Endothelial cell of umbilical vein (primary cell): ENCODE data around the gene YPEL5. TPM values are rescaled to one million over a fixed set of nuclear protein-coding genes. Genes with fewer than 3 reads are reported as not detected.

Source experiments
- BruUV-seq: library from RNA; stranded (reverse); fragments of 400-500 nt; replicated peaks from 2 replicates; lab custom pipeline; 2021; lab: Mats Ljungman, UMichigan
- CTCF ChIA-PET: fragments of 300-600, 350-600 bp; sonication (Branson Sonifier 250); formaldehyde crosslinking; loops from one replicate; lab custom pipeline; 2021; ENCODE audit warnings: antibody characterized with exemption, inconsistent platforms; lab: Charles Lee
- POLR2A ChIA-PET: fragments of 300-600, 350-600 bp; sonication (Branson Sonifier 250); formaldehyde crosslinking; loops from one replicate; lab custom pipeline; 2021; ENCODE audit warnings: antibody characterized with exemption, inconsistent platforms; lab: Charles Lee
- DNase-seq: peaks from one replicate; pipeline ENCODE4 v3.0.0-alpha.2; 2011; ENCODE audit warnings: low read depth, low spot score
- FAIRE-seq: peaks from 2 replicates; lab custom pipeline; 2011; peaks lifted over from hg19 to GRCh38; lab: Jason Lieb, UNC
- H2AFZ ChIP-seq: 2 replicates; pipeline ENCODE4 v1.6.0; 2012; ENCODE audit warnings: low read depth, low read length, control low read depth, inconsistent platforms
- H3K27ac ChIP-seq: 2 replicates; pipeline ENCODE4 v1.5.1; 2011; ENCODE audit warnings: low read depth, mild to moderate bottlenecking, control low read depth, low read length, moderate library complexity; ENCODE audit not compliant: insufficient read depth
- H3K27me3 ChIP-seq, 2 experiments: 2 replicates each; pipeline versions ENCODE4 v1.6.0 to v1.6.1; 2011; ENCODE audit warnings: low read length in 2 of 2, mixed read lengths in 1 of 2; ENCODE audit not compliant: control insufficient read depth in 2 of 2, insufficient read depth in 2 of 2
- H3K36me3 ChIP-seq, 2 experiments: 2 replicates in 1 of 2; 3 replicates in 1 of 2; pipeline ENCODE4 v1.5.1; 2011; ENCODE audit warnings: low read length in 2 of 2, mild to moderate bottlenecking in 1 of 2, moderate library complexity in 1 of 2; ENCODE audit not compliant: control insufficient read depth in 2 of 2, insufficient read depth in 2 of 2; ENCODE audit errors: extremely low read depth in 1 of 2
- H3K4me1 ChIP-seq: 3 replicates; pipeline ENCODE4 v1.5.1; 2011; ENCODE audit warnings: mild to moderate bottlenecking, low read length; ENCODE audit not compliant: control insufficient read depth, insufficient read depth; ENCODE audit errors: extremely low read depth
- H3K4me2 ChIP-seq: 2 replicates; pipeline ENCODE4 v1.6.1; 2011; ENCODE audit warnings: low read length, control low read depth, mixed read lengths; ENCODE audit not compliant: insufficient read depth
- H3K4me3 ChIP-seq, 3 experiments: fragments of 200-600 bp in 1 of 3; sonication (generic), shearing (Covaris generic) in 1 of 3; replicated peaks in 1 of 3; 2 replicates each; pipeline ENCODE4 v1.5.1; 2011 to 2016; ENCODE audit warnings: control low read depth in 3 of 3, low read length in 3 of 3, mild to moderate bottlenecking in 2 of 3, inconsistent platforms in 1 of 3, low read depth in 1 of 3, moderate library complexity in 1 of 3; ENCODE audit not compliant: insufficient read depth in 1 of 3
- H3K79me2 ChIP-seq: 2 replicates; pipeline ENCODE4 v1.6.0; 2012; ENCODE audit warnings: low read length, inconsistent platforms; ENCODE audit not compliant: control insufficient read depth, insufficient read depth
- H3K9ac ChIP-seq: replicated peaks from 2 replicates; pipeline ENCODE3; 2011; ENCODE audit warnings: low read length, control low read depth; ENCODE audit not compliant: insufficient read depth; ENCODE audit errors: extremely low read depth
- H3K9me1 ChIP-seq: replicated peaks from 3 replicates; pipeline ENCODE4 v1.6.0; 2011; ENCODE audit warnings: mild to moderate bottlenecking, low read length; ENCODE audit not compliant: control insufficient read depth, insufficient read depth; ENCODE audit errors: extremely low read depth
- H3K9me3 ChIP-seq: replicated peaks from 2 replicates; pipeline ENCODE4 v1.5.1; 2012; ENCODE audit warnings: low read length, inconsistent platforms; ENCODE audit not compliant: control insufficient read depth, insufficient read depth
- H4K20me1 ChIP-seq: replicated peaks from 2 replicates; pipeline ENCODE3; 2011; ENCODE audit warnings: mild to moderate bottlenecking, low read length; ENCODE audit not compliant: control insufficient read depth, insufficient read depth; ENCODE audit errors: extremely low read depth
- FOS ChIP-seq: IDR thresholded peaks from 2 replicates; pipeline ENCODE4 v1.6.1; 2011; ENCODE audit warnings: mild to moderate bottlenecking, low read length, moderate library complexity, borderline replicate concordance; ENCODE audit not compliant: insufficient read depth
- JUN ChIP-seq: IDR thresholded peaks from 2 replicates; pipeline ENCODE4 v1.6.1; 2011; ENCODE audit warnings: borderline replicate concordance, low read depth; ENCODE audit not compliant: insufficient read length, insufficient read depth
- MAX ChIP-seq: IDR thresholded peaks from 2 replicates; pipeline ENCODE4 v1.6.1; 2011; ENCODE audit not compliant: insufficient read depth, insufficient read length
- POLR2A ChIP-seq: IDR thresholded peaks from 2 replicates; pipeline ENCODE4 v1.6.1; 2012; ENCODE audit warnings: low read depth, mild to moderate bottlenecking, control low read depth, low read length
- POLR2AphosphoS5 ChIP-seq: IDR thresholded peaks from 2 replicates; pipeline ENCODE4 v1.6.1; 2012; ENCODE audit warnings: low read depth, mild to moderate bottlenecking, control low read depth, low read length, moderate library complexity; ENCODE audit not compliant: insufficient read depth
- dilution Hi-C: fragments of 300-500 bp; cut with MboI; formaldehyde crosslinking; loops from one replicate; pipeline ENCODE4 v1.15.0; 2019; ENCODE audit warnings: low sequenced_read_pairs; ENCODE audit not compliant: extremely low pct_ligation_motif_present
- intact Hi-C: fragments of 100-400 bp; cut with micrococcal nuclease; formaldehyde crosslinking; loops from one replicate; pipeline ENCODE4 v1.10.0; 2022
- polyA plus RNA-seq, 4 experiments: library from polyadenylated mRNA; depleted of rRNA in 3 of 4; stranded (reverse) in 3 of 4; unstranded in 1 of 4; fragments of >200 nt; gene quantifications; 2 replicates each; pipeline versions ENCODE4 v1.2.1 to v1.2.3, GENCODE V29; 2011 to 2012; ENCODE audit warnings: missing spikeins in 1 of 4
- total RNA-seq: library from RNA; stranded (reverse); gene quantifications from 2 replicates; pipeline ENCODE4 v1.2.3, GENCODE V29; 2021
- TF ChIP-seq, protein P1 (sequence below), 2 donors: IDR thresholded peaks; 1 replicate in 1 of 2; 2 replicates in 1 of 2; pipeline ENCODE4 v1.5.1; 2011; ENCODE audit warnings: low read length in 2 of 2, mild to moderate bottlenecking in 2 of 2, moderate library complexity in 2 of 2, control low read depth in 1 of 2, inconsistent platforms in 1 of 2, low read depth in 1 of 2; ENCODE audit not compliant: insufficient read depth in 1 of 2; ENCODE audit errors: extremely low read depth in 1 of 2

Gene YPEL5
- total and polyA plus RNA-seq, 2 donors (not counting 3 experiments of a cell fraction or from before 2014, with no cell fraction given): 49.5 to 62.0 TPM

DNA sequence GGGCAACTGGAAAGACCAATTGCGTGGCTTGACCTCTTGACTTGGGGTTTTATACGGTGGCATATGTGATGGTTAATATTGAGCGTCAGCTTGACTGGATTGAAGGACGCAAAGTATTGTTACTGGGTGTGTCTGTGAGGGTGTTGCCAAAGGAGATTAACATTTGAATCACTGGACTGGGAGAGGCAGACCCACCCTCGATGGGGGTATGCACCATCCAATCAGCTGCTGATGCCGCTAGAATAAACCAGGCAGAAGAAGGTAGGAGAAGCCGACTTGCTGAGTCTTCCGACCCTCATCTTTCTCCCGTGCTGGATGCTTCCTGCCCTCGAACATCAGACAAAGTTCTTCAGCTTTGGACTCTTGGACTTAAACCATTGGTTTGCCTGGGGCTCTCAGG lies 34.2 kb upstream of the YPEL5 start:
- ChIA-PET CTCF (interaction anchor here (0.6 to 2.9 kb wide), 4 partner anchors 22 to 52 kb away, joined by 3 to 10 read pairs (median 3); no protein-coding TSS in a partner anchor), POLR2A (interaction anchor here (0.7 kb wide), 1 partner anchor 26 kb away, joined by 7 read pairs; no protein-coding TSS in a partner anchor)
- no peak overlapping the region for H3K9ac ChIP-seq
- TF ChIP-seq POLR2A (no peak), JUN (no peak), FOS (no peak), MAX (no peak), POLR2AphosphoS5 (no peak)
- TF ChIP-seq, protein P1, sequence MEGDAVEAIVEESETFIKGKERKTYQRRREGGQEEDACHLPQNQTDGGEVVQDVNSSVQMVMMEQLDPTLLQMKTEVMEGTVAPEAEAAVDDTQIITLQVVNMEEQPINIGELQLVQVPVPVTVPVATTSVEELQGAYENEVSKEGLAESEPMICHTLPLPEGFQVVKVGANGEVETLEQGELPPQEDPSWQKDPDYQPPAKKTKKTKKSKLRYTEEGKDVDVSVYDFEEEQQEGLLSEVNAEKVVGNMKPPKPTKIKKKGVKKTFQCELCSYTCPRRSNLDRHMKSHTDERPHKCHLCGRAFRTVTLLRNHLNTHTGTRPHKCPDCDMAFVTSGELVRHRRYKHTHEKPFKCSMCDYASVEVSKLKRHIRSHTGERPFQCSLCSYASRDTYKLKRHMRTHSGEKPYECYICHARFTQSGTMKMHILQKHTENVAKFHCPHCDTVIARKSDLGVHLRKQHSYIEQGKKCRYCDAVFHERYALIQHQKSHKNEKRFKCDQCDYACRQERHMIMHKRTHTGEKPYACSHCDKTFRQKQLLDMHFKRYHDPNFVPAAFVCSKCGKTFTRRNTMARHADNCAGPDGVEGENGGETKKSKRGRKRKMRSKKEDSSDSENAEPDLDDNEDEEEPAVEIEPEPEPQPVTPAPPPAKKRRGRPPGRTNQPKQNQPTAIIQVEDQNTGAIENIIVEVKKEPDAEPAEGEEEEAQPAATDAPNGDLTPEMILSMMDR (IDR thresholded peaks at IDR 0.05; ENCODE audit: extremely low read depth in 1 of 2, insufficient read depth in 1 of 2, low read depth in 1 of 2, low read length in 2 of 2): no peak
- no peak overlapping the region for H3K27ac ChIP-seq
- no peak overlapping the region for H3K4me3 ChIP-seq
- peaks cover 2% of the 10 kb centered on the region for H3K4me1 ChIP-seq
- H3K36me3 ChIP-seq: no peaks in the 10 kb centered on the region
- H3K9me3 ChIP-seq: no peaks in the 10 kb centered on the region
- no TSS peak for BruUV-seq
- H3K9me1 ChIP-seq: no peaks in the 10 kb centered on the region
- dilution Hi-C loops (no loop called here), intact Hi-C loops (no loop called here)
- no peaks in the 10 kb centered on the region for H4K20me1 ChIP-seq
- peaks cover 0 to 2% of the 10 kb centered on the region in 2 experiments for H3K27me3 ChIP-seq
- DNase-seq: no peak
- H3K4me2 ChIP-seq: no peak overlapping the region
- H2AFZ ChIP-seq: no peak overlapping the region
- no peak for FAIRE-seq
- H3K79me2 ChIP-seq: no peaks in the 10 kb centered on the region
